ENCODE results near the gene GSTA5. TPM values are rescaled to one million over a fixed set of nuclear protein-coding genes. Genes with fewer than 3 reads are reported as not detected.
"Not testable (repeated sequence)": the region's sequence is repeated elsewhere in the genome, so short reads cannot be mapped to it uniquely, and the experiment has no call there.

GSTA5 gene
- total RNA-seq, 1 experiment from 2014 or later = not detected

DNA sequence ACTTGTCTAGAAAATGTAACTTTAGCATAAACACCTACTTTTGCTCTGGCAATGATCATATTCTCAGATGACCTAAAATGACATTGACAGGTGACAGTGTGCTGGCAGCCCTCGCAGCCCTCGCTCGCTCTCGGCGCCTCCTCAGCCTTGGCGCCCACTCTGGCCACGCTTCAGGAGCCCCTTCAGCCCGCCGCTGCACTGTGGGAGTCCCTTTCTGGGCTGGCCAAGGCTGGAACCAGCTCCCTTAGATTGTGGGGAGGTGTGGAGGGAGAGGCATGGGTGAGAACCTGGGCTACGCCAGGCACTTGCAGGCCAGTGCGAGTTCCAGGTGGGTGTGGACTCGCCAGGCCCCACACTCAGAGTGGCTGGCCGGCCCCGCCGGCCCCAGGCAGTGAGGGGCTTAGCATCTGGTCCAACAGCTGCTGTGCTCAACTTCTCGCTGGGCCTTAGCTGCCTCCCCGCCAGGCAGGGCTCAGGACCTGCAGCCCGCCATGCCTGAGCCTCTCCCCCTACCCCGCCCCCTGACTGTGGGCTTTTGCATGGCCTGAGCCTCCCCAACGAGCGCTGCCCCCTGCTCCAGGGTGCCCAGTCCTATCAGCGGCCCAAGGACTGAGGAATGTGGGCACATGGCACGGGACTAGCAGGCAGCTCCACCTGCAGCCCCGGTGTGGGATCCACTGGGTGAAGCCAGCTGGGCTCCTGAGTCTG, 54.2 kb downstream of the GSTA5 start:
- DNase-seq (ENCODE audit: low spot score) = no peak
- no peak for TF ChIP-seq EZH2 (IDR thresholded peaks at IDR 0.05; ENCODE audit: borderline replicate concordance, low read depth, low read length, poor library complexity, severe bottlenecking)
- TF ChIP-seq, protein P1, sequence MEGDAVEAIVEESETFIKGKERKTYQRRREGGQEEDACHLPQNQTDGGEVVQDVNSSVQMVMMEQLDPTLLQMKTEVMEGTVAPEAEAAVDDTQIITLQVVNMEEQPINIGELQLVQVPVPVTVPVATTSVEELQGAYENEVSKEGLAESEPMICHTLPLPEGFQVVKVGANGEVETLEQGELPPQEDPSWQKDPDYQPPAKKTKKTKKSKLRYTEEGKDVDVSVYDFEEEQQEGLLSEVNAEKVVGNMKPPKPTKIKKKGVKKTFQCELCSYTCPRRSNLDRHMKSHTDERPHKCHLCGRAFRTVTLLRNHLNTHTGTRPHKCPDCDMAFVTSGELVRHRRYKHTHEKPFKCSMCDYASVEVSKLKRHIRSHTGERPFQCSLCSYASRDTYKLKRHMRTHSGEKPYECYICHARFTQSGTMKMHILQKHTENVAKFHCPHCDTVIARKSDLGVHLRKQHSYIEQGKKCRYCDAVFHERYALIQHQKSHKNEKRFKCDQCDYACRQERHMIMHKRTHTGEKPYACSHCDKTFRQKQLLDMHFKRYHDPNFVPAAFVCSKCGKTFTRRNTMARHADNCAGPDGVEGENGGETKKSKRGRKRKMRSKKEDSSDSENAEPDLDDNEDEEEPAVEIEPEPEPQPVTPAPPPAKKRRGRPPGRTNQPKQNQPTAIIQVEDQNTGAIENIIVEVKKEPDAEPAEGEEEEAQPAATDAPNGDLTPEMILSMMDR (conservative IDR thresholded peaks at IDR 0.05; ENCODE audit: low read depth, low read length) = no peak
- ChIA-PET CTCF (interaction anchor here (0.6 kb wide), 1 partner anchor 451 kb away, joined by 3 read pairs; no protein-coding TSS in a partner anchor), POLR2A (ENCODE audit: low non-redundant PET) (no interaction called here)
- intact Hi-C loops (cut with micrococcal nuclease; ENCODE audit: unreplicated experiment) = loop anchor here (1.0 kb wide), 1 partner anchor 40 kb away; no protein-coding TSS in a partner anchor
- Histone ChIP-seq H3K4me1 (ENCODE audit: insufficient read depth, low read length, poor library complexity, severe bottlenecking) (no peaks in the 10 kb centered on the region), H3K27me3 (replicated peaks; ENCODE audit: insufficient read depth, low read depth, low read length, poor library complexity) (no peaks in the 10 kb centered on the region), H3K4me3 (ENCODE audit: low read depth, low read length, poor library complexity, severe bottlenecking) (no peak overlapping the region), H3K9me3 (ENCODE audit: low read depth, low read length, poor library complexity, severe bottlenecking) (no peaks in the 10 kb centered on the region), H3K36me3 (ENCODE audit: insufficient read depth, low read length, poor library complexity, severe bottlenecking) (no peaks in the 10 kb centered on the region), H3K27ac (ENCODE audit: low read depth, low read length, poor library complexity, severe bottlenecking) (no peak overlapping the region)
- no TSS peak for BruUV-seq (replicated peaks)

DNA sequence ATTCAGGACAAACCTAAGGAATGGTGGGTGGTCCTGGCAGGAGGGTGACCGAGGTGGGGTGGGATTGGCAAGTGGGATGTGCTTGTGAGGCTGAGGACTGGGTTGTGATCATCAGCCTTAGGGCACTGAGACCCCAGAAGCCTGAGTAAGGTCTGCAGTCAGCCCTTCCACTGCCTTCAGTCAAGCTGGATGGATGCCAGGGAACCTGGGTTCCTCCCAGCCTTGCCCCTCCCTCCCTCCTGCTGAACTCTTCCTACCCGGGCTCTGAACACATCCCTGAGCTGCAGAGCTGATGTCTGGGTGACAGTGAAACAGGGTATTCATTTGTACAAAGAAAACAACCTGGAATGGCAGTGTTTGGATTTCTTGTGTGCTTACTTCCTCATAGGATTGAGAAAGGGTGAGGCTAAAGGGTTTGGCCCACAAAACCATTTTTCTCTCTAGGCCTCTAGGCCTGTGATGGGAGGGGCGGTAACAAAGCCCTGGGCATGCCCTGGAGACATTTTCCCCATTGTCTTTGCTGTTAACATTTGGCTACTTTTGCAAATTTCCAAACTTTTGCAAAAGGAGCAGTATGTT, 57.8 kb downstream of the GSTA5 start:
- POLR2A ChIA-PET (ENCODE audit: low non-redundant PET); CTCF ChIA-PET; DNase-seq (ENCODE audit: low spot score); H3K9me3 ChIP-seq (ENCODE audit: low read depth, low read length, poor library complexity, severe bottlenecking); BruUV-seq (replicated peaks); H3K36me3 ChIP-seq (ENCODE audit: insufficient read depth, low read length, poor library complexity, severe bottlenecking); H3K4me1 ChIP-seq (ENCODE audit: insufficient read depth, low read length, poor library complexity, severe bottlenecking); H3K27ac ChIP-seq (ENCODE audit: low read depth, low read length, poor library complexity, severe bottlenecking); intact Hi-C loops (cut with micrococcal nuclease; ENCODE audit: unreplicated experiment); H3K27me3 ChIP-seq (replicated peaks; ENCODE audit: insufficient read depth, low read depth, low read length, poor library complexity); H3K4me3 ChIP-seq (ENCODE audit: low read depth, low read length, poor library complexity, severe bottlenecking): not testable (repeated sequence)

- intact Hi-C loops (cut with micrococcal nuclease; ENCODE audit: unreplicated experiment); DNase-seq (ENCODE audit: low spot score); POLR2A ChIA-PET (ENCODE audit: low non-redundant PET): not testable (repeated sequence)
These were observed 58.4 kb downstream of the GSTA5 start for GRCh38 chr6:52782209-52782608.

More at GRCh38 chr6:52782209-52782608, 58.4 kb downstream of the GSTA5 start:
- H3K36me3 ChIP-seq (ENCODE audit: insufficient read depth, low read length, poor library complexity, severe bottlenecking); CTCF ChIA-PET; H3K27me3 ChIP-seq (replicated peaks; ENCODE audit: insufficient read depth, low read depth, low read length, poor library complexity); BruUV-seq (replicated peaks); H3K4me3 ChIP-seq (ENCODE audit: low read depth, low read length, poor library complexity, severe bottlenecking); H3K4me1 ChIP-seq (ENCODE audit: insufficient read depth, low read length, poor library complexity, severe bottlenecking); H3K9me3 ChIP-seq (ENCODE audit: low read depth, low read length, poor library complexity, severe bottlenecking); H3K27ac ChIP-seq (ENCODE audit: low read depth, low read length, poor library complexity, severe bottlenecking): not testable (repeated sequence)

Other genes with a start within 250 kb of the GSTA5 start
- 8.4 and 10.0 TPM in 2 replicates for gene TMEM14A, start 169.7 kb downstream of the GSTA5 start, total RNA-seq (2021)
- not detected in 2 replicates for gene GSTA2, start 77.3 kb downstream of the GSTA5 start, total RNA-seq (2021)
- gene GSTA1, start 37.0 kb downstream of the GSTA5 start, total RNA-seq (2021) = not detected in 2 replicates
- gene GSTA3, start 68.9 kb upstream of the GSTA5 start, total RNA-seq (2021) = not detected in 2 replicates
- 30.8 and 39.2 TPM in 2 replicates for gene GSTA4, start 154.5 kb upstream of the GSTA5 start, total RNA-seq (2021)
- gene CILK1, start 221.0 kb upstream of the GSTA5 start, total RNA-seq (2021) = 15.7 and 16.1 TPM in 2 replicates
- gene FBXO9, start 224.6 kb upstream of the GSTA5 start, total RNA-seq (2021) = 76.7 and 82.5 TPM in 2 replicates

Data from A673 (cell line).